Right renal cortex interstitium (tissue), 3 donors: Measurements from ENCODE around the gene C11orf98. TPM values are rescaled to one million over a fixed set of nuclear protein-coding genes. Genes with fewer than 3 reads are reported as not detected.
"Not testable (repeated sequence)": the region's sequence is repeated elsewhere in the genome, so short reads cannot be mapped to it uniquely, and the experiment has no call there.

Experiments
- DNase-seq, 3 donors: peaks; one replicate each; pipeline ENCODE4 v3.0.0-alpha.2; 2013; ENCODE audit warnings: low read depth in 3 of 3, low spot score in 2 of 3
- polyA plus RNA-seq, 3 donors: library from polyadenylated mRNA; unstranded; fragments of 120-200 nt; gene quantifications; one replicate each; pipeline ENCODE4 v1.2.1, GENCODE V29; 2013; ENCODE audit not compliant: insufficient read length in 3 of 3

Gene C11orf98
- polyA plus RNA-seq, 3 donors: 47.0 to 57.9 (median 51.7) TPM

DNA sequence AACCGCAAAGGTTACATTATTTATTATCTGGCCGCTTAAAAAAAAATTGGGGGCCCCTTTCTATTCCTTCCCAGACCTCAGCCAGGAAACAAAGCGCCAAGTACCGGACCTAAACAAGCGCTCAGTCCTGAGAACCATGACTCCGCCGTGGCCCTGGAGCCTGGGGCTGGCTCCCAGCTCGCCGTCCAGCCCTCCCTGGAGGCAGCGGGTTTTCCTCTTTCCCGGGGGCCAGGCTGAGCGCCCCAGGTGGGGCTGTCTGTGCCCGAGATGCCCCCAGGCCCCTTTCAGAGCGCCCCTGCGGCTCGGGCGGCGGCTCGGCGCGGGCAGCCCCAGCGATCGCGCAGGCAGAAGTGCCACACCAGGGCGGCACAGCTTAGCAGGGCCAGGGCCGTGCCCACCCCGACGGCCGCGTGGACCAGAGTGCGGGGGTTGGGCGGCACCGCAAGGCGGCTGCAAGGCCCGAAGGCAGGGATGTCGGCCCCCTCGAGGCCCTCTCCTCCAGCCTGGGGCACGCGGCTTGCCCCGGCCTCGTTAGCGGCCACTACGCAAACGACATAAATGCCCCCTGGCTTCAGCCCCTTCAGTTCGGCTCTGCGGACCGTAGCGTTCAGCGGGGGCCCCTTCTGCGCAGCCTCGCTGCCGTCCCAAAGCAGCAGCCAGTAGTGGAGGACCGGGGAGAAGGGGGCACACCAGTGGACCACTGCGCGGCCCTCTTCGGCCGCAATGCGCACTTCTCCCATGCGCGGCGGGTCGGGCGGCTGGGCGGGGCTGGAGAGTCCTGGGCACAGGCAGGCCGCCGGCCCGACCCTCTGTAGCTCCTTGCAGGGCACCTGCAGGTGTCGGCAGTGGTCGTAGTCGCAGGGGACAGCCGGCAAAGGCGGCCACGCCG is 22.7 kb upstream of the C11orf98 start:
- DNase-seq: no peak

DNA sequence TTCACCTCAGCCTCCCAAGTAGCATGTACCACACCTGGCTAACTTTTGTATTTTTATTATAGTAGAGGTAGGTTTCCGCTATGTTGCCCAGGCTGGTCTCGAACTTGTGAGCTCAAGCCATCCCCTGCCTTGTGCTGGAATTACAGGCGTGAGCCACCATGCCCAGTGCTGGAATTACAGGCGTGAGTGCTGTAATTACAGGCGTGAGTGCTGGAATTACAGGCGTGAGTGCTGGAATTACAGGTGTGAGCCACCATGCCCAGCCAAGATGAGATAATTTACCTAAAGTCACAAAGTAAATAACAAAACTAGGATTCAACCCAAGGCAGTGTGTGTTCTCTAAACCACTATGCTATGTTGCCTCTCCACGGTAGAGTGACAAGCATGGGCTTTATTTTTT is 17.5 kb upstream of the C11orf98 start:
- DNase-seq: no peak

DNA sequence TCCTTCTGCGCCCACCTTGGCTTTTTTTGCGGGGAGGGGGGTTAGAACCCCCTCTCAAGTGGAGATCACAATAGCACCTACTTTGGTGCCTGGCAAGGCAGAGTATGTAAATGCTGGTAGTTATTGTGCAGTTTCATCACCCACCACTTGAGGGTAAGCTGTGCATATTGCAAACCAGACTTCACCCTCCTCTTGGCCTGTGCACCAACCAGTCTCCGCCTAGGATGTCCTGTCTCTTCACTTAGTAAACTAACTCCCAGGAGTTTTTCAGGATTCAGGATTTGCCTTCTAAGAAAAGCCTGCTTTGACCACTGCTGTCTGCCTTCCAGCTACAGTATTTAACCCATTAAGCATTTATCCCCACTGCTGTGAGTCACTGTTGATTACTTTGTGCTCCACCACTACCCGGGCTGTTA is 15.8 kb upstream of the C11orf98 start:
- DNase-seq: no peak

- DNase-seq: peak in 1 of 3 donors; percentile 76
Observed at GRCh38 chr11:62678770-62679696, 14.0 kb upstream of the C11orf98 start, which contains the start of gene UBXN1. Gene UBXN1, minus strand, starts transcription at chr11:62679073. Its CDS starts 150 bp downstream, at chr11:62678923.

DNA sequence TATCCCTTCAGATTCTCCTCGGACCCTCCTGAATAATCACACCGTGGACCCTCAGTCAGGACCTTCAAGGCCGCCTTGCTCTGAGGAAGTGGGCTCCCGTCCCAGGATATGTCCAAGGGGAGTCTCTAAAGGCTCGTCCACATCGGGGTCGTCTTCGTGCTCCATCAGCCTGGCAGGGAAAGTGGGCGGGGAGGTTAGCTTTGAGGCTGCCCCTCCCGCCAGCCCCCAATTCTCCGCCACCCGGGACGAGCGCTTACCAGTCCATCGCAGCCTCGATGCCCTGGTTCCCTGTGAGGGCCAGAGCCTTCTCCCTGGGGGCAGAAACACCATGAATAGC is 13.4 kb upstream of the C11orf98 start:
- no peak for DNase-seq

DNA sequence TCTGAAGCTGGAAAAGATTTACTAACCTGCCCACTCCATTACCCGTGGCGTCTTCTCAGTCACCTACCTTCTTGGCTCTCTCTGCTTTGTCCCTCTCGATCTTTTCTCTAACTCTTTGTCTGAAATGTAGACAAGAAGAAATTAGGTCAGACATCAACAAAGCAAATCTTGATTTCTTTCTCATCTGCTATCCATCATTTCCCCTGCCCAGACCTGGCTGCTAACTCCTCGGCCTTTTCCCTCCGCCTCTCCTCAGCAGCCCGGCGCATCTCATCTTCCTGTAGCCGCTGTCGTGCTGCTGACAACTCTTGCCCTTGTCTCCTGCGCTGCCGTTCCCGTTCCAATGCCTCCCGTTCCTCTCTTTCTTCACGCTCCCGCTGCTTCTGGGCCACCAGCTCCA is 12.7 kb upstream of the C11orf98 start:
- DNase-seq: no peak

DNA sequence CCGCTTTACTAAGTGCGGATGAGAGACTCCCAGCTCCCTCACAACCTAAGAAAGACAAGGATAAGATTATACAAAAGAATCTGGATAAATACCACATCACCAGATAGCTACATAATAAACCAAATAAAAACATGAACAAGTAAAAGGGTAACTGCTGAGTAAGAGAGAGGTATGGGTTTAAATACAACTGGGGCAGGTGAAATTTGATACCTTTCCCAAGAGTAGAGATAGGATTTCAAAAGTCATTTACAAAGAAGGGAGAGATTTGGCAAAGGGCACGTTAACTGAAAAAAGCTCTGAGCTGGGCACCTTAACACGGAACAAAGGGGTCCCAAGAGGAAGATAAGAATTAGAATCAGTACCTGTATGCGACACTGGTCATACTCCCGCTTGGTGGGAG is 12.1 kb upstream of the C11orf98 start:
- no peak for DNase-seq

DNA sequence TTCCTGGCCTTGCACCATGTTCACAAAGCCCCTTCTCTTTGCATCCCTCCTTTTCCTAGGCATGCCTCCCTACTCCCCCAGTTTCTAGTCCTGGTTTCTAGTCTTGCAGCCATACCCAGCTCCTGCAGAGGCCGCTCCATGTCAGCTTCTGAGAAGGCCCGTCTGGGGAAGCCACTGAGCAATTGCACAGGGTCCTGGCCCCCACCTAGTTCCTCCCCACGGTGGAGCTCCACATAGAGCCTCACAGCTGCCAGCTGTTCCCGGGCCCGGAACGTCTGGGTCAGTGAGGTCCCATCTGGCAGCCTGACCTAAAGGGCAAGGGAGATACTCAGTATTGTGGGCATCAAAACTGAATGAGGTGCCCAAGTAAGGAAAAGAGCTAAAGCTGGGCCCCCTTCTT is 11.7 kb upstream of the C11orf98 start:
- DNase-seq: no peak

DNA sequence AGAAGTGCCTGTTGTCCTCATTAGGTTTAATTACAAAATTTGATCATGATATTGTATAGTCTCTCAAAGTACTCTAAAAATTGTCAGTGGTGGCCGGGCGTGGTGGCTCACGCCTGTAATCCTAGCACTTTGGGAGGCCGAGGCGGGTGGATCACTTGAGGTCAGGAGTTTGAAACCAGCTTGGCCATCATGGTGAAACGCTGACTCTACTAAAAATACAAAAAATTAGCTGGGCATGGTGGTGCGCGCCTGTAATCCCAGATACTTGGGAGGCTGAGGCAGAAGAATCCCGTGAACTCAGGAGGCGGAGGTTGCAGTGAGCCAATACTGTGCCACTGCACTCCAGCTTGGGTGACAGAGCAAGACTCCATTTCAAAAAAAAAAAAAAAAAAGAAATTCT is 10.4 kb upstream of the C11orf98 start:
- DNase-seq: not testable (repeated sequence)

- DNase-seq: no peak
Observed at GRCh38 chr11:62673196-62673525, 8.2 kb upstream of the C11orf98 start.

- peak in 1 of 3 donors; percentile 68 for DNase-seq
Observed at GRCh38 chr11:62671608-62672389, 6.8 kb upstream of the C11orf98 start, which contains the start of the genes LBHD1 and UQCC3. Gene LBHD1, minus strand, starts transcription at chr11:62672267. Its CDS starts 2,236 bp downstream, at chr11:62670031. Gene UQCC3, plus strand, starts transcription at chr11:62671673. Its CDS starts 73 bp downstream, at chr11:62671746.

DNA sequence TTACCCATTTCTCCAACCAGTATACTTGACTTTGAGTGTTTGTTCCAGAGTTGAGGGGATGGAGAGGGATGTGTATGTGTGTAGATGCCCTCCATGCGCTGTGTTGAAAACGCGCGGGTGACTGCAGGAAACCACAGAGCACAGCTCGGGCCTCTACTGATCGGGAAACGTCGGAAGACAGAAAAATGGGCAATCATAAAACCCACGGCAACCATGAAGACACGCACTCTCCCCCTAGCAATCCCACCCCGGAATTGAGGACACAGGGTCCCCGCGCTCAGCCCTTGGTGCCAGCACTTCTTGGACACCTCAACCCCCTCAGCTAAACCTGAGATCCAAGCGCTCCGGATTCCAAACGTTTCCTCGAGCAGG is 6.2 kb upstream of the C11orf98 start:
- DNase-seq: no peak

DNA sequence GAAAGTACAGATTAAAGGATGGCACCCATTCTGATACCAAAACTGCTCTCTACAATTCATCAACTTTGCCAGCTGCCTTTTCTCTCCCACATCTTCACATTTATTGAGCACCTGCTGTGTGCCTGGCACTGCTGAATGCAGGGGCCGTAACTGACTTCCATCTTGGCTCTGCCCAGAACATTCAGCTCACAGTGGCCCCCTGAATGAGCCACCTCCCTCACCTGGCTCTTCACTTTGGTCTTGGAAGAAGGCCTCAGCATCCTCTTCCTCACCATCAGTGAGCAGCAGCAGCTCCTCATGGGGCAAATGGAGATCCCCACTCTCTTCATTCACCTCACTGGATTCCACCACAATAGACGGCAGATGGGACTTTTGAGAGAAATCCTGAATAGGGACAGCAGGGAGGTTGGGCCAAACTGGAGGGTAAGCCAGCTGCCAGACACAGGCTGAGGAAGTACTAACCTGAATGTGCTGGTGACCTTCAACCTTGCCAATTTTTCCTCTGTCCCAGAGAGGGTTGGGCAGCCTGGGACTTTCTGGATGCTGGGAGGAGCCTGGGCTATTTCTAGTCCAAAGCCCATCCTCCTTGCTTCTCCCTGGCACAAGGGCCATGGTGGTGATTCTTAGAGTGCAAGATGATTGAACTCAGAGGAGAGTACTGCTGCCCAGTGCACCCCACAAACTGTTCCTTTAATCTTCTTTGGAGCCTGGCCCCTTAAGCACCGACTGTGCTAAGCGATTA is 4.6 kb upstream of the C11orf98 start:
- no peak for DNase-seq

- DNase-seq: no peak
Observed at GRCh38 chr11:62667460-62667859, 2.5 kb upstream of the C11orf98 start.

- DNase-seq: no peak
Observed at GRCh38 chr11:62666259-62666926, 1.4 kb upstream of the C11orf98 start.

DNA sequence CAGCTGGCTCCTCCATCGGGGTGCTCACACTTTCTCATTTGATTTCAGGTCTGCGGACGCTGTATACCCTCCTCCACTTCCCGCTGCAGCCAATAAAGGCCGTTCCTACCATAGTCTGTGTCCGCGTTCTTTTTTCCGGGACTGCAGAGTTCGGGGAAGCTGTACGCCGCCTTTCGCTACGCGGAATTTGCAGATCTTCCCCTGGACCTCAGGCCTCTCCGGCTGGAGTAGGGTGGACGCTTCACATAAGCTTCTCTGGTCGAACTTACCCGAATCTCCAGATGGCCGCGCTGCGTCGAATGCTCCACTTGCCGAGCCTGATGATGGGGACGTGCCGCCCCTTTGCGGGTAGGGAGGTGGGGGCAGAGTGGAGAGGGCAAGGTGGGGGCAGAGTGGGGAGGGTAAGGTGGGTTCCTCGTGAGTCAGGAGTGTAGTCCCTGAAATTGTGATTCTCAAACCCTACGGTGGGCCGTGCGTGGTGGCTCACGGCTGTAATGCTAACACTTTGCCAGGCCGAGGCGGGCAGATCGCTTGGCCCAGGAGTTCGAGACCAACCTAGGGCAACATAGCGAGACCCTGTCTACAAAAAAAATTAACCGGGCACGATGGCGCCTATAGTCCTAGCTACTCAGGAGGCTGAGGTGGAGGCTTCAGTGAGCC is 719 bp upstream of the C11orf98 start:
- peak in 1 of 3 donors; percentile 57 for DNase-seq

DNA sequence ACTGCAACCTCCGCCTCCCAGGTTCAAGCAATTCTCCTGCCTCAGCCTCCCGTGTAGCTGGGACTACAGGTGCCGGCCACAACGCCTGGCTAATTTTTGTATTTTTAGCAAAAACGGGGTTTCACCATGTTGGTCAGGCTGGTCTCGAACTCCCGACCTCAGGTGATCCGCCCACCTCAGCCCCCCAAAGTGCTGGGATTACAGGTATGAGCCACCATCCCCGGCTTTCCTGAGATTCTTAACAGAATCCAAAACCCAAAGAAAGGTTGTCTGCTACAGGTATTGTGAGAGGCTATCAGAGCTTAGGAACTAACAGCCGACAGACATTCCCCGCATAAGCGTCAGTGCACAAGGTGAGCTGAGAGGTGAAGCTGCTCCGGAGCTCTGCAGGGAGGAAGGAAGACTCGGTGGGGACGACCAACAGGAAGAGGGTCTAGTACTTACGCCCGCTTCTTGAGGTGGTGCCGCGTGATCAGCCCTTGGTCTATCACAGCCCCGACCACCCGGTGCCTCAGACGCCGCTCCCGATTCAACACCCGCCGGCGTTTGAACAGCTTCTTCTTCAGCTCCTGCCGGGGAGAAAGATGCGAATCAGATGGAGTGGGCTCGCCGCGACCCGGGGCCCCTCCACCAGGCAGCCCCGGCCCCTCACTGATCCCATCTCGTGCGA is 470 bp downstream of the C11orf98 start:
- DNase-seq: peak in 1 of 3 donors; percentile 68

GRCh38 chr11:62656796-62657429 is 8.1 kb downstream of the C11orf98 start:
- DNase-seq: no peak
